Medulla oblongata (tissue), 1 donor: Measurements from ENCODE around the gene LIN7C.

Experiments used
- DNase-seq: peaks from one replicate; pipeline ENCODE4 v3.0.0-alpha.2; 2015; ENCODE audit errors: extremely low spot score

The LIN7C gene

DNA sequence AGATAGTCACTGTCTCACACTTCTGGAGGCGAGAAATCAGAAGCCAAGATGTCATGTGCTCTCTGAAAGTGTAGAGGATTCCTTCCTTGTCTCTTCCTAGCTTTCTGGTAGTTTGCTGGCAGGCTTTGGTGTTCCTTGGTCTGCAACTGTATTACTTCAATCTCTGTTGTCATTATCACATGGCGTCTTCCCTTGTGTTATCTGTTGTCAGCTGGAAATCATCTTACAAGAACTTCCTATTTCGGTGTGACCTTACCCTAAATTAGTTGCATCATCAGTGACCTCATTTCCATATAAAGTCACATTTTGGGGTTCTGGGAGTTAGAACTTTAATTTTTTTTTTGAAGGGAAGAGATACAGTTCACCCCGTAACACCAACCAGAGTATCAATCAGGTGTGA is 3.3 kb upstream of the LIN7C start:
- no peak for DNase-seq

GRCh38 chr11:27507557-27508322 is 1.2 kb upstream of the LIN7C start:
- DNase-seq = no peak

GRCh38 chr11:27505781-27506180 is 788 bp downstream of the LIN7C start:
- DNase-seq = no peak

- no peak for DNase-seq
Observed at GRCh38 chr11:27504205-27504604, 2.4 kb downstream of the LIN7C start.

GRCh38 chr11:27501100-27501499 is 5.5 kb downstream of the LIN7C start:
- no peak for DNase-seq

DNA sequence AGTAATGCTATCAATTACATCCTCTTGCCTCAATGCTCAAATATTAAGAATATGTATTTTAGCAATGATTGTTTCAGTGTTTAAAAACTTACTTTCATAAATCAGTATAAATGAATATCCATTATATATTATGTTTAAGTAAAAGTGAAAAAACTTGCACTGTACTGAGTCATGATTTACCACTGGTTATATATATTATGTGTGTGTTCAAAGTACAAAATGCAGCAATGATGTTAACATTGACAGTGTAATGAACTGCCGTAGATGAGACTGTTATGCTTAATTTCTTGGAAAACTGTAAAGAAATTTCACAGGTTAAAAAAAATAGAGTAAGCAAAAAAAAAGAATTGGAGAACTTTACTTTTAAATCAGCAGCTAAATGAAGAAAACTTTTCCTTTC is 8.7 kb downstream of the LIN7C start:
- DNase-seq = no peak

GRCh38 chr11:27497284-27497866 is 9.2 kb downstream of the LIN7C start:
- DNase-seq = peak; percentile 59

- no peak for DNase-seq
Observed at GRCh38 chr11:27496461-27496860, 10.1 kb downstream of the LIN7C start.

DNA sequence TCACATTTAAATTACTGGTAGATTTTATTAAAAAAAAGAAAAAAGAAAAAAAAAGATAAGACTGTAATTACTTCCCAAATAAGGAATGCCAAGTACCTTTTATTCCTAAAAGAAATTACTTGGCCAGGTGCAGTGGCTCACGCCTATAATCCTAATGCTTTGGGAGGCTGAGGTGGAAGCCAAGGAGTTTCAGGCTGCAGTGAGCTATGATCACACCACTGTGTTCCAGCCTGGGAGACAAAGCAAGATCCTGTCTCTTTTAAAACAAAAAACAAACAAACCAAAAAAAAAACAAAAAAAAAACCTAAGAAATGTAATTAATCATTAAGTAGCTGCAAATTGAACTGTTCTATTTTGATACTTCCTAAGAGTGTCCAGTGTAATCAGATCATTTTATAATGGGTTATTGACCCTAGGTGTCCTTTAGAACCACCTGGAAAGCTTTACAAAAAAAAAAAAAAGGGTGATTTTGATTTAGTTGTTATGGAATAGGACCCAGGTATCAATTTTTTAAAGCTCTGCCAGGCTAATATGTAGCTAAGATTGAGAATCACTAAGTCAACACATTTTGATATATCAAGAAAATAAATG is 10.8 kb downstream of the LIN7C start:
- DNase-seq = no peak

DNA sequence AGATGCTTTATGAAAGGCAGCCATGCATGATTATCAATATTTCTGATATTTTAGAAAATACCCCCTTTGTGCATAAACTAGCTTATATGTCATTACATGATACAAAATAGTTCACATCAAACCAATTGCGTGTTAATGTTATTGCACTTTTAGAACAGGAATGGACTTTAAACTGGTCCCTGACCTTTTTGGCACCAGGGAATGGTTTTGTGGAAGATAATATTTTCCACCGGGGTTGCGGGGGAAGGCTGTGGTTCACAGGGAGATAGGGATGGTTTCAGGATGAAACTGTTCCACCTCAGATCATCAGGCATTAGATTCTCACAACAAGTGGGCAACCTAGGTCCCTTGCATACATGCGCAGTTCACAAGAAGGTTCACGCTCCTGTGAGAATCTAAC is 17.5 kb downstream of the LIN7C start:
- DNase-seq = no peak

- no peak for DNase-seq
Observed at GRCh38 chr11:27487706-27488105, 18.9 kb downstream of the LIN7C start.

DNA sequence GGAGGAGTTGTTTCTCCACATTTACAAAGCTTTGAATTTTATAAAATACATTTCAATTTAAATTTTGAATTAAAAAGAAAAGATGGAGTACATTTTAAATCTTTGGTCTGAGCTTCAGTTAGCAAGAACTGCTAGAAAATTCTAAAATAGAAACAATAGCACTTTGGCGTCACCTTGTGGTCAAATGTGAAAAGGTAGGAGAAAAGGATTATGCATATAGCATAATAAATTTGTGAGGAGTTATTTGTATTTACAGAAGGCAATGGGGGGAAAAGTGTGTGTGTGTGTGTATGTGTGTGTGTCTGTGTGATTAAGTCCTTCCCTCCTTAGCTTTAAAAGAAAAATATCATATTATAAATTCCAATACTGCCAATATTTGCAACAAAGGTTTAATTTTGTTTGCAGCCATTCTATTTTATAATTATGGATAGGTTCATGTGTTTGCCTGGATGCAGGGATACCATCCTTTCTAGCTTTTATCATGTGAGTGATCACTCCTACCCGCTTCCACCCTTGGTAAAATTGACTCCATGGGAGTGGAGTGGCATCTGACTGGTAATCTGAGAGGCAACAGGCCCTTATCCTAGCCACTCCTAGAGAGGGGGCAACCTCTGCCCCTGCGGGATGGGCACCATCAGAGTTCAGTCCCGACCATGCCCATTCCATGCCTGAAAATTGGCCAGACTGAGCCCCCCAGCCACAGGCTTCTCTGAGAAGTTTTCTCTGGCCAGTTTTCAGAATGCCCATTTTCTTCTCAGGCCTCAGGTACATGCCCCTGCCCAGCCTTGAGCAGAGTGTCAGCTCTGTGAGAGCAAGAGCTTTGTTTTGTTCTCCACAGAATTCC is 20.4 kb downstream of the LIN7C start:
- peak; percentile 87 for DNase-seq

DNA sequence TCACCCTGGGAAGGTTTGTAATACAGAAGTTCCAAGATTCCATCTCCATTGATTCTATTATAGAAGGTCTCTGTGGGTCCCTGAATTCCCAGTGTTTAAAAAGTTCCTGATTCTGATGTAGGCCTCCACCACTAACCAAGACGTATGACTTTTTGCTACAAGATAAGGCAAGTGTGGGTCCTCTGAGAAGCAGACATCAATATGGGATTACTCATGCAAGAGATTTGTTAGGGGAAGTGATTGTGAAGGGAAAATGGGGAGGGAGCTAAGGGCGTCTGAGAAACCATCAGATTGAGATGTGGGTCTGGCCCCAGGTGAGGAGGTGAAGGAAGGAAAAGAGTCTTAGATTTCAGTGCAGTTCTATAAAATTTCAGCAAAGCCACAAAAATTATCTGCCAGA is 23.8 kb downstream of the LIN7C start:
- no peak for DNase-seq

DNA sequence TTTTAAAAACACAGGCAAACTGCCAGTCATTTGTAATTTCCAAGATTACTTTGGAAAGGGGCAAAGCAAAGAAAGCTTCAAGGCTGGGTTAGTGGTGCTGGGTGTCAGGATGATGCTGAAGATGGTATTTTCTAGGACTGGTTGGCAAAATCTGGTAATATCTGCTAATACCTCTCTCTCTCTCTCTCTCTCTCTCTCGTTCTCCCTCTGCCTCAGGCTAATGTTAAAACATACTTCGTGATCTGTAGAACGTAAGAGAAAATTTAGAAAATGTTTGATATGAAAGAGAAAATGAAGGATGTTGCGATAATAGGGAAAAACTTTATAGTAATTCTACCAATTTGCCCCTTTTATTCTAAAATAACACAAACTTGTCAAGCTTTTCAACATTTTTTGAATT is 24.6 kb downstream of the LIN7C start:
- DNase-seq = no peak

- no peak for DNase-seq
Observed at GRCh38 chr11:27477831-27478230, 28.7 kb downstream of the LIN7C start.

- no peak for DNase-seq
Observed at GRCh38 chr11:27477243-27477642, 29.3 kb downstream of the LIN7C start.

GRCh38 chr11:27475622-27476021 is 30.9 kb downstream of the LIN7C start:
- DNase-seq = no peak

- DNase-seq = peak; percentile 53
Observed at GRCh38 chr11:27473017-27473406, 33.6 kb downstream of the LIN7C start.

- DNase-seq = peak; percentile 97
Observed at GRCh38 chr11:27472398-27473016, 34.1 kb downstream of the LIN7C start, which contains the start of gene LGR4. Gene LGR4, minus strand, starts transcription at chr11:27472790. Its CDS starts 488 bp downstream, at chr11:27472302.

- peak; percentile 56 for DNase-seq
Observed at GRCh38 chr11:27471589-27472397, 34.8 kb downstream of the LIN7C start.
